ENCODE results near the gene DUOXA2.

The DUOXA2 gene

DNA sequence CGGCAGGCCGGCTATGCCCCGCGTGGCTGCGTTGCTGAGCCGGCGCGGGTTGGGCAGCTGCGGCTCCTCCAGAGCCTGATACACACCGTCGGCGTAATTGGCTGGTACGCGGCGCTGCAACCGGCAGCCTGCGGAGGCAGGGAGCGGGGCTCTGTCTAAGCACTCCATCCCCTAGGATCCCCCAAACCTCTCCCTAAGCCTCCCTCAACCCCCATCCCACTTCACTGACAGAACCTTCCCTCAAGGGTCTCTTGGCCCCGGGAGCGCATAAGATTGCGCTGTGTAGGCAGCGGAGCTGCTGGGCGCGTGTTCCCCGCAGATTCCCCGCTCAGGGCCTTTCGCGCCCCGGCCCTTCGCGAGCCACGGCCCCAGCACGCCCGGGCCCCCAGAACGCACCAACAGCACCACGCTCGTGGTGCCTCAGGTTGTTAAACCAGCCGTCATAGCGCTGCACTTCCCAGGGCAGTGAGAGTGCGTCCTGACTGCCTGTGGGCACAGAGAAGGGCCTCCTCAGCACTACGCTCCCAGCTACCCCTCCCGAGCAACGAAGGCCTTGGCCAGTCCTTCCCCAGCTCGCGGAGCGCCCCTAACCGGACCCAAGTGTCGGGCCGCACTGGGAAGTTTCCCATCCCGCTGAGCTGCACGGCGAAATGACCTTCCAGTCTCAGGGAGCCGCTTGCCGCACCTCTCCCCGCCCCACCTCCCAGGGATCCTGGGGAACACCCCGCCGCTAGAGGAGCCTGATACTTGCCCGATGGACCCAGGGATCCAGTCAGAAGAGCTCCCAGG lies 1.3 kb upstream of the DUOXA2 start:
- peak overlapping the region; percentile 32 for H3K4me2 ChIP-seq (ENCODE audit: low read length)
- peaks cover 75% of the 10 kb centered on the region for H3K27me3 ChIP-seq (ENCODE audit: insufficient read depth, low read length, poor library complexity)
- no peak overlapping the region for H3K9ac ChIP-seq (ENCODE audit: low read length)
- H3K4me1 ChIP-seq (ENCODE audit: control insufficient read depth, low read depth, low read length): no peaks in the 10 kb centered on the region
- no peak overlapping the region for H2AK5ac ChIP-seq (ENCODE audit: low read length)
- no peak overlapping the region for H3K4me3 ChIP-seq (ENCODE audit: low read length)
- no peak overlapping the region for H3K27ac ChIP-seq (ENCODE audit: low read depth, low read length)
- H4K5ac ChIP-seq (ENCODE audit: low read length): no peak overlapping the region
- no peak overlapping the region for H3K18ac ChIP-seq (ENCODE audit: low read length)
- H2BK15ac ChIP-seq (replicated peaks; ENCODE audit: low read depth): no peak overlapping the region
- no peak overlapping the region for H3K4ac ChIP-seq (ENCODE audit: low read depth, low read length)
- H3K56ac ChIP-seq (ENCODE audit: low read length): peak overlapping the region; percentile 5
- H3K79me2 ChIP-seq (ENCODE audit: control insufficient read depth, insufficient read depth, low read length): no peaks in the 10 kb centered on the region
- H2BK120ac ChIP-seq (ENCODE audit: low read depth, low read length): no peak overlapping the region
- H3K79me1 ChIP-seq (ENCODE audit: low read length): no peaks in the 10 kb centered on the region
- no peak overlapping the region for H3K23ac ChIP-seq (ENCODE audit: low read length)
- DNase-seq: no peak
- H2BK5ac ChIP-seq (ENCODE audit: low read length): no peak overlapping the region
- no peak overlapping the region for H4K8ac ChIP-seq (ENCODE audit: low read depth, low read length)
- no peaks in the 10 kb centered on the region for H3K36me3 ChIP-seq (ENCODE audit: control insufficient read depth, insufficient read depth, low read length)
- no CpG with 5 or more reads among the region's 58 CpGs for WGBS (ENCODE audit: extremely low coverage, insufficient coverage, low lambda C conversion rate)

GRCh38 chr15:45113380-45113990 lies 641 bp upstream of the DUOXA2 start:
- peaks cover 75% of the 10 kb centered on the region for H3K27me3 ChIP-seq (ENCODE audit: insufficient read depth, low read length, poor library complexity)
- H3K27ac ChIP-seq (ENCODE audit: low read depth, low read length): no peak overlapping the region
- no peaks in the 10 kb centered on the region for H3K79me1 ChIP-seq (ENCODE audit: low read length)
- H4K5ac ChIP-seq (ENCODE audit: low read length): no peak overlapping the region
- H3K4me2 ChIP-seq (ENCODE audit: low read length): no peak overlapping the region
- no peak overlapping the region for H3K9ac ChIP-seq (ENCODE audit: low read length)
- no peaks in the 10 kb centered on the region for H3K4me1 ChIP-seq (ENCODE audit: control insufficient read depth, low read depth, low read length)
- H2BK15ac ChIP-seq (replicated peaks; ENCODE audit: low read depth): no peak overlapping the region
- DNase-seq: no peak
- H3K79me2 ChIP-seq (ENCODE audit: control insufficient read depth, insufficient read depth, low read length): no peaks in the 10 kb centered on the region
- H3K56ac ChIP-seq (ENCODE audit: low read length): no peak overlapping the region
- no peak overlapping the region for H2BK5ac ChIP-seq (ENCODE audit: low read length)
- no peak overlapping the region for H4K8ac ChIP-seq (ENCODE audit: low read depth, low read length)
- H3K23ac ChIP-seq (ENCODE audit: low read length): no peak overlapping the region
- no peak overlapping the region for H3K4ac ChIP-seq (ENCODE audit: low read depth, low read length)
- no CpG with 5 or more reads among the region's 14 CpGs for WGBS (ENCODE audit: extremely low coverage, insufficient coverage, low lambda C conversion rate)
- no peaks in the 10 kb centered on the region for H3K36me3 ChIP-seq (ENCODE audit: control insufficient read depth, insufficient read depth, low read length)
- no peak overlapping the region for H3K4me3 ChIP-seq (ENCODE audit: low read length)
- no peak overlapping the region for H3K18ac ChIP-seq (ENCODE audit: low read length)
- H2AK5ac ChIP-seq (ENCODE audit: low read length): no peak overlapping the region
- H2BK120ac ChIP-seq (ENCODE audit: low read depth, low read length): no peak overlapping the region

DNA sequence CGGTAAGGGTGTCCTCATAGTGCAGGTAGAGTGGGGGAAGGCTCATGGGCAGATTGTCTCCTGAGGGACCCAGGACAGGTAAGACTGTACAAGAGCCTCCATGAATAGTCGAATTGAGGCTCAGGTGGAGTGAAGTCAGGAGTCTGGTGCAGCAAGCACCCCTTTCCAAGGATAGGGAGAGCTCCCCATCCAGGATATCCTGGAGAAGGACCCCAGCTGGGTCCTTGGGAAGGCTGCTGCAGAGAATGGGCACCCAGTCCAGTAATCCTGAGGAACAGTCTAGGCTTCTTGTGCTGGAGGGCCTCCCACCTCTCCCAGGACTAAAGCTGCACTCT lies 592 bp downstream of the DUOXA2 start:
- WGBS (ENCODE audit: extremely low coverage, insufficient coverage, low lambda C conversion rate): no CpG with 5 or more reads among the region's 2 CpGs
- Histone ChIP-seq H2BK120ac (ENCODE audit: low read depth, low read length) (no peak overlapping the region), H3K4me3 (ENCODE audit: low read length) (no peak overlapping the region), H2AK5ac (ENCODE audit: low read length) (no peak overlapping the region), H3K27ac (ENCODE audit: low read depth, low read length) (no peak overlapping the region), H4K8ac (ENCODE audit: low read depth, low read length) (no peak overlapping the region), H3K36me3 (ENCODE audit: control insufficient read depth, insufficient read depth, low read length) (no peaks in the 10 kb centered on the region), H3K79me2 (ENCODE audit: control insufficient read depth, insufficient read depth, low read length) (no peaks in the 10 kb centered on the region), H3K4me2 (ENCODE audit: low read length) (no peak overlapping the region), H3K18ac (ENCODE audit: low read length) (no peak overlapping the region), H4K5ac (ENCODE audit: low read length) (no peak overlapping the region), H3K23ac (ENCODE audit: low read length) (no peak overlapping the region), H3K27me3 (ENCODE audit: insufficient read depth, low read length, poor library complexity) (peaks cover 71% of the 10 kb centered on the region), H3K9ac (ENCODE audit: low read length) (no peak overlapping the region), H2BK15ac (replicated peaks; ENCODE audit: low read depth) (no peak overlapping the region), H3K4ac (ENCODE audit: low read depth, low read length) (no peak overlapping the region), H3K56ac (ENCODE audit: low read length) (no peak overlapping the region), H2BK5ac (ENCODE audit: low read length) (no peak overlapping the region), H3K79me1 (ENCODE audit: low read length) (no peaks in the 10 kb centered on the region), H3K4me1 (ENCODE audit: control insufficient read depth, low read depth, low read length) (no peaks in the 10 kb centered on the region)
- DNase-seq: no peak

- Histone ChIP-seq H4K5ac (ENCODE audit: low read length) (no peak overlapping the region), H3K4me3 (ENCODE audit: low read length) (no peak overlapping the region), H3K18ac (ENCODE audit: low read length) (no peak overlapping the region), H3K79me2 (ENCODE audit: control insufficient read depth, insufficient read depth, low read length) (no peaks in the 10 kb centered on the region), H3K4me2 (ENCODE audit: low read length) (no peak overlapping the region), H3K36me3 (ENCODE audit: control insufficient read depth, insufficient read depth, low read length) (no peaks in the 10 kb centered on the region), H3K9ac (ENCODE audit: low read length) (no peak overlapping the region), H3K4ac (ENCODE audit: low read depth, low read length) (no peak overlapping the region), H3K56ac (ENCODE audit: low read length) (no peak overlapping the region), H3K23ac (ENCODE audit: low read length) (no peak overlapping the region), H3K79me1 (ENCODE audit: low read length) (no peaks in the 10 kb centered on the region), H2AK5ac (ENCODE audit: low read length) (no peak overlapping the region), H3K27me3 (ENCODE audit: insufficient read depth, low read length, poor library complexity) (peaks cover 65% of the 10 kb centered on the region), H4K8ac (ENCODE audit: low read depth, low read length) (no peak overlapping the region), H2BK15ac (replicated peaks; ENCODE audit: low read depth) (no peak overlapping the region), H3K4me1 (ENCODE audit: control insufficient read depth, low read depth, low read length) (no peaks in the 10 kb centered on the region), H2BK120ac (ENCODE audit: low read depth, low read length) (no peak overlapping the region), H3K27ac (ENCODE audit: low read depth, low read length) (no peak overlapping the region), H2BK5ac (ENCODE audit: low read length) (no peak overlapping the region)
- no peak for DNase-seq
- no CpG with 5 or more reads among the region's 7 CpGs for WGBS (ENCODE audit: extremely low coverage, insufficient coverage, low lambda C conversion rate)
Measured at GRCh38 chr15:45115312-45115820, 1.2 kb downstream of the DUOXA2 start.

DNA sequence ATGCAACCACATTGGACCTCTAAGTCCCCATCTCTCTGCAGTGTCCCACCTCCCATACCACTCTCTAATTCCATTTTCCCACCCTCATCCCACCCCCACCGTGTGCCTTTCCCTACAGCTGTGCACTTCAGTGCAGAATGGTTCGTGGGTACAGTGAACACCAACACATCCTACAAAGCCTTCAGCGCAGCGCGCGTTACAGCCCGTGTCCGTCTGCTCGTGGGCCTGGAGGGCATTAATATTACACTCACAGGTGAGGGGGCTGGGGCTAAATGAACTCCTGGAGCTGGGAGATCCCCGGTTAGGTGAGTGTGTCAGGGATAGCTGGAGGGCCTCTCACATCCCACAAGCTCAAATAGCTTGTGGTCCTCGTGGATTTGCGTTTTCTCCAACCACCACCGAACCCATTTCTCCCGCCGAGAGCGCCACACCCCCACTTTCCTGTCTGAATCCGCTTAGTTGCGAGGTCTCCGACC lies 1.9 kb downstream of the DUOXA2 start:
- no peak overlapping the region for H3K18ac ChIP-seq (ENCODE audit: low read length)
- H3K27me3 ChIP-seq (ENCODE audit: insufficient read depth, low read length, poor library complexity): peaks cover 62% of the 10 kb centered on the region
- no peak for DNase-seq
- no peak overlapping the region for H3K27ac ChIP-seq (ENCODE audit: low read depth, low read length)
- H2BK120ac ChIP-seq (ENCODE audit: low read depth, low read length): no peak overlapping the region
- no peak overlapping the region for H3K4ac ChIP-seq (ENCODE audit: low read depth, low read length)
- H3K79me2 ChIP-seq (ENCODE audit: control insufficient read depth, insufficient read depth, low read length): no peaks in the 10 kb centered on the region
- H3K4me3 ChIP-seq (ENCODE audit: low read length): no peak overlapping the region
- no peak overlapping the region for H4K8ac ChIP-seq (ENCODE audit: low read depth, low read length)
- no peak overlapping the region for H3K23ac ChIP-seq (ENCODE audit: low read length)
- WGBS (ENCODE audit: extremely low coverage, insufficient coverage, low lambda C conversion rate): no CpG with 5 or more reads among the region's 19 CpGs
- H2BK15ac ChIP-seq (replicated peaks; ENCODE audit: low read depth): no peak overlapping the region
- no peaks in the 10 kb centered on the region for H3K4me1 ChIP-seq (ENCODE audit: control insufficient read depth, low read depth, low read length)
- no peak overlapping the region for H4K5ac ChIP-seq (ENCODE audit: low read length)
- no peak overlapping the region for H3K9ac ChIP-seq (ENCODE audit: low read length)
- no peaks in the 10 kb centered on the region for H3K36me3 ChIP-seq (ENCODE audit: control insufficient read depth, insufficient read depth, low read length)
- no peaks in the 10 kb centered on the region for H3K79me1 ChIP-seq (ENCODE audit: low read length)
- no peak overlapping the region for H2BK5ac ChIP-seq (ENCODE audit: low read length)
- no peak overlapping the region for H2AK5ac ChIP-seq (ENCODE audit: low read length)
- no peak overlapping the region for H3K56ac ChIP-seq (ENCODE audit: low read length)
- H3K4me2 ChIP-seq (ENCODE audit: low read length): no peak overlapping the region
